NCI-H1105 (cell line): Measurements from ENCODE around the gene DCAF5.
A peak's percentile ranks its signal among the peaks of the same experiment; 100 is the strongest.

Experiments
- DNase-seq: peaks from one replicate; lab custom pipeline; 2025; lab: John Stamatoyannopoulos, UW

Gene DCAF5

GRCh38 chr14:69139743-69140142 lies 13.2 kb downstream of the DCAF5 start:
- DNase-seq = no peak

- no peak for DNase-seq
These were observed 14.9 kb downstream of the DCAF5 start for GRCh38 chr14:69137843-69138535.

- no peak for DNase-seq
These were observed 15.5 kb downstream of the DCAF5 start for GRCh38 chr14:69137416-69137815.

DNA sequence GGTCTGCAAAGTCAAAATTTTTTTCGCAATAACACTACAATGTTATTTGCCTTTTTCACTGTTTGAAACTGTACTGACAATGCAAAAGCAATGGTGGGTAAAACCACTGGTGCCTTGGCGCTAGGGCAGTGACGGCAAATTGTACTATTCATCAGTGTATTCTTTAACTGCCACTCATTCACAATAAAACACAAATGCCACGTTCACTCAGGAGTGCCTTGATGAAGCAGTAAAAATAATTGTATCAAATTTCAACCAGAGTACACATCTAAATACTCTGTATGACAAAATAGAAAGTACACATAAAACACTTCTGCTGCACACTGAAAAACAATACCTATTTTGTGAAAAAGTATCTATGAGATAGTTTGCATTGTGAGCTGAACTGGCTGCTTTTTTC lies 17.8 kb downstream of the DCAF5 start:
- DNase-seq = no peak

DNA sequence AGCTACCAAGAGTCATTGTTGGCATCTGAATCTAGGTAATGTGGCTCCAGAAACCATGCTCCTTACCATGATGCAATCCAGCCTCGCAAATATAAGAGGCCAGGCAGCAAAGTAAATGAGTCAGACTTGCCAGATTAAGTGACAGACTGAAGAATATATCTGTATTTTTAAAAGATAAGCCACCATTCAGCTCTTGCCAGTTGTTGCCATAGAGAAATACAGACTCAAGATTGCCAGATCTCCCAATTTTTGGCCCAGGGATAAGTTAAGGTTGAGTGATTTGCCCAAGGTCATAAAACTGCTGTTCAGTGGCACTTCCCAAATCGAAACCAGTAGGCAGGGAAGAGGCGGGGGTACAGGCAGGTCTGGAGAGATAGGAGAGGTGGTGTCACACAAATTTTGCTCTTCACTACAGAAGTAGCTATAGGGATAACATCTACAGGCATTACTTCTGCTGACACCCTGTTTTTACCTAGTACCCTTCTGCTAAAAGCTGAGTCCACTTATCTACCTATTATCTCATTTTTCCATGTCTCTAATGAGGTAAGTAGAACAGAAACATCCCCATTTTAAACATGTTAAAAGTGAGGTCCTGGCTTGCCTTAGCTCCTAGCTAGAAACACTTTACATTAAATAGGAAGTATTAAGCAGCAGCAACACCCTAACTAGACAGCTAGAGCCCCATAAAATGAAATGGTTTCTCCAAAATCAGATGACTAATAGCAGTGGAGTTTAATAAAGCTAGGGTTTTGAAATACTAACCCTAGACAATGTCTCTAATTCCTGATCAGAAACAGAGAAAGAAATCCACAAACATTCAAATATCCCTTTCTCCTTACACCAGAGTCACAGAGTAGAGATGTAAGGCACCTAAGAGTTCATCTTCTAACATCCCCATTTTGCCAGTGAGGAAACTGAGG lies 19.5 kb downstream of the DCAF5 start:
- DNase-seq = peak; percentile 45

DNA sequence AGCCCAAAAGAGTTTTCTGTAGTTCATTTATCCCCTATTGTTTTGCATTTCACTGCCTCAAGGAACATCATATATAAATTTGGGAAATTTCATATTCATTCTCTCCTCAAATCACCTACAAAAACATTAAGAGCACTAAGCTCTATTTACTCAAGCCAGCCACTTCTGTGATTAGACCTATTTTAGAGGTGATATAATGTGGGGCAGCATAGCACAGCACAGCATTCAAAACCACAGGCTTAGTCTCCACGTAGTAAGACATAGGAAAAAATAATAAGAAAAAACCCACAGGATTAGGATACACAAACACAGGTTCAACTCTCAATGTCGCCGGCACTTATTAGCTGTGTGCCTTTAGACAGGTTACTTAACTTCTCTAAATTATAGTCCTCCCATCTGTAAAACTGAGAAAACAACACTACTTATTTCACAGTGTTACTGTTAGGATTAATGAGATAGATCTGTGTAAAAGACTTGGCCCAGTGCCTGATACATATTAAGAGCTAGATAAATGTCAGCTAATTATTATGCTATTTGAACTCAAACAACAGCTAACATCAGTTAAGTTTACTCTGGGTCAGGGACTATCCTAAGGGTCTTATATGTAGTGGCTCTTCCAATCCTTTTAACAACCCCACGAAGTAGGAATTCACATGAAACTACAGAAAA lies 20.3 kb downstream of the DCAF5 start:
- peak; percentile 69 for DNase-seq

DNA sequence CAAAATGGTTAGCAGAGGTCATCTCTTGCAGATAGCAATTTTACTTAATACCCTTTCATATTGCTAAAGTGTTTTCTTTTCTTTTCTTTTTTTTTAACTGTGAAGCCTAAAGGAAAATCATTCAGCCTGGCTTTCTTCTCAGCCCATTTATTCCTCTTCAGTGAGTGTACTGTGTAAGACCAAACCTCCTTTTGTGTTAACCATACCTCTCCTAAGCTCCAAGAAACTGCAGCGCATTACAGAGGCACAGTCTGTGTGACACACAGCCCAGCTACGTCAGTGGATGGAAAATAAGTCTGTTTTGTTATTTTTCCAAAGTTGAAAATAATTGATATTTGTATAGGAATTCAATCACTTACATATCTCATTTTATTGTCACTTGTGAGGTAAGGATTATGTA lies 21.7 kb downstream of the DCAF5 start:
- no peak for DNase-seq

- peak; percentile 82 for DNase-seq
These were observed 23.5 kb downstream of the DCAF5 start for GRCh38 chr14:69129264-69129880.

GRCh38 chr14:69118305-69118704 lies 34.6 kb downstream of the DCAF5 start:
- no peak for DNase-seq

GRCh38 chr14:69117020-69117767 lies 35.7 kb downstream of the DCAF5 start:
- DNase-seq = no peak

GRCh38 chr14:69115407-69116185 lies 37.3 kb downstream of the DCAF5 start:
- DNase-seq = no peak

DNA sequence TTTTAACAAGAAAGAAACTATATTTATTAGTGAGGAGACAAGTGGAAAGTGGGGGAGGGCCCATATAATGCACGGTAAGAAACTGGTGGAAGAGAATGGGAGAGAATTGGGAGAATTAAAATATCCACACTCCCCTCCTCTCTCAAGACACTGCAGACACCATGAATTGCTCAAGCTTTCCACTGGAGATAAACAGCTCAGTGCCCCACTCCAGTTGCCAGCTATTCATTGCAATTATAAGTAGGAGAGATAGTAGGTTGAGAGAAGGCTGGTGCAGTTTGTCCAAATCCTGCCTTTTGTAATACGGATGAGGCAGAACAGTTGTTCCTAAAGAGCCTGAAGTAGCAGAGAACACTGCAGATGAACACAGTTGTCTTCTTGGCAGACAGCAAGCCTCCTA lies 38.2 kb downstream of the DCAF5 start:
- DNase-seq = no peak

- DNase-seq = no peak
These were observed 44.6 kb downstream of the DCAF5 start for GRCh38 chr14:69108358-69108757.

- peak; percentile 81 for DNase-seq
These were observed 45.4 kb downstream of the DCAF5 start for GRCh38 chr14:69107407-69108003.

- DNase-seq = no peak
These were observed 46.5 kb downstream of the DCAF5 start for GRCh38 chr14:69106451-69106850.

DNA sequence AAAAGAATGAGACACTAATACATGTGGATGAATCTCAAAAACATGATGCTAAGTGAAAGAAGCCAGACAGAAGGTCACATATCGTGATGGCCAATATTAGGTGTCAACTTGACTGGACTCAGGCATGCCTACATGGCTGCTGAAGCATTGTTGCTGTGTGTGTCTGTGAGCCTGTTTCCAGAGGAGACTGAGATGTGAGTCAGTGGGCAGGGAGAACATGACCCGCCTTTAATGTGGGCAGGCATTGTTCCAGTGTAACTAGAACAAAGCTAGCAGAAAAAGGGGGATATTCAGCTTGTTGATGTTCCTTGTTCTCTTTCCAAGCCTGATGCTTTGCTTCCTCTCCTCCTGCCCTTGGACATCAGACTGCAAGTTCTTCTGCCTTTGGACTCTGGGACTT lies 47.6 kb downstream of the DCAF5 start:
- no peak for DNase-seq

- no peak for DNase-seq
These were observed 51.5 kb downstream of the DCAF5 start for GRCh38 chr14:69101331-69101826.

DNA sequence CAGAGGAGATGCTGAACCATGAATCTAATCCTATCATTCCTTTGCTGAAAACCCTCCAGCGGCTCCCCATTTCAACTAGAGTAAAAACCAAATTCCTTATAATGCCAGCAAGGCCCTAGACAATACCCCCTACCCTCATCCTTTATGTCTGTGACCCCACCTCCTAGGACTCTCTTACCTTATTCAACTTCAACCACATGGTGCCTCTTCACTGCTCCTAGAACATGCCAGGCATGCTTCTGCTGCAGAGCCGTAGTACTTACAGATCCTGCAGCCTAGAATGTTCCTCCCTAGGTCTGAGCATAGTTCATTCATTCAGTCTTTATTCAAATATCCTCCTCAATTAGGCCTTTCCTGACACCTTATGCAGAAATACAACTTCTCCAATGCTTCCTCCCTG lies 54.9 kb downstream of the DCAF5 start:
- no peak for DNase-seq

GRCh38 chr14:69096781-69097475 lies 56.0 kb downstream of the DCAF5 start:
- DNase-seq = no peak

DNA sequence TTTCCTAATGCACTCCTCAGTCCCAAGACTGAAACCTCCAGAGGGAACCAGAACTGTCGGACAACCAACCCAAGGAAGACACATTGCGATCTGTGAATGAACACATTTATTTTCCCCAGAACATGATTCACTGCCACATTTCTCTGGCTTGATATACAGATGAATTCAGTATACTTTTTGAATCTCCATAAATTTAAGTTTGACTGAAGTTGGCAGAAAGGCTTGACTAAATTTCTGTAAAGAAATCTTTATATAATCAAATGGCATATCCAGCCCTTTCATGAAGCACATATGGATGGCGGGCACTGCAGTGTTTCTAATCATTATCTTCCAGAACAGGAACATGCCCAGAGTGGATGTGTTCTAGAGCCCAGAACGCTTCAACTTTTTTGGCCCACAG lies 56.7 kb downstream of the DCAF5 start:
- DNase-seq = no peak
